C4-2B (cell line): ENCODE results near the gene MLLT1.

Experiments used
- CTCF ChIP-seq: fragments of 450-650 bp; conservative IDR thresholded peaks from 2 replicates; pipeline ENCODE4 v1.5.1; 2017; ENCODE audit warnings: mild to moderate bottlenecking
- ZFX ChIP-seq: fragments of 450-650 bp; IDR thresholded peaks from 2 replicates; pipeline ENCODE4 v1.6.1; 2017

- no peak for TF ChIP-seq CTCF
- no peak for TF ChIP-seq ZFX
Observed at GRCh38 chr19:6270076-6270745, 9.6 kb downstream of the MLLT1 start.
